ENCODE measurements around the gene YJU2. TPM values are rescaled to one million over a fixed set of nuclear protein-coding genes. Genes with fewer than 3 reads are reported as not detected.
A peak's percentile ranks its signal among the peaks of the same experiment; 100 is the strongest.

The YJU2 gene
- total RNA-seq, 4 donors from 2014 or later = 18.5 to 33.0 (median 23.2) TPM

DNA sequence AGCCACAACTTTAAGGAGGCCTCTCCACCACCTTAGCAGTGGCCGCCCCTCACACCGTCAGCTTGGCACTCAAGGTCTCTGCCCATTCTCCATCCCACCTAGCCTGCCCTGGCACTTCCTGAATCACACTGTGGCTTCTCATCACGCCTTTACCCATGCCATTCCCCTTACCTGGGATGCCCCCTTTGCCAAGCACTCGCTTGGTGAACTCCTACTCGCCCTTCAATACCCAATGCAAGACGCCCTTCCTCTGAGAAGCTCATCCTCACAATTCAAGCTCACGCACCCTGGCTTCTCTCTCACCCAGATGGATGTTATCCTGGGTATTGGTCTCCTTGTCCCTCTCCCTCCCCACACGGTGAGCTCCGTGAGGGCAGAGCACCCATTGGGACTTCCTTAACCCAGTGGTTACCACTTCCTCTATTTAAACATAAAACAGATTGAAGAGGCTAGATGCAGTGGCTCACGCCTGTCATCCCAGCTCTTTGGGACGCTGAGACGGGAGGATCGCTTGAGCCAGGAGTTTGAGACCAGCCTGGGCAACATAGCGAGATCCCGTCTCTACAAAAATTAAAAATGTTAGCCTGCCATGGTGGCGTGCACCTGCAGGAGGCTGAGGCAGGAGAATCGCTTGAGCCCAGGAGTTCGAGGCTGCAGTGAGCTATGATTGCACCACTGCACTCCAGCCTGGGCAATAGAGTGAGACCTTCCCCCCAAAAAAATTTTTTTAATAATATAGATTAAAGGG, 19.5 kb downstream of the YJU2 start:
- Histone ChIP-seq H3K27me3 (no peaks in the 10 kb centered on the region), H3K4me3 (no peak overlapping the region), H3K36me3 (peaks cover 23 to 98% (median 48%) of the 10 kb centered on the region in 3 donors), H3K27ac (no peak overlapping the region), H3K9me3 (no peaks in the 10 kb centered on the region), H3K4me1 (no peaks in the 10 kb centered on the region)
- WGBS, 2 donors = 81 to 85% methylated on average over 16 to 18 of the region's 18 CpGs
- DNase-seq = no peak
- TF ChIP-seq CTCF (IDR thresholded peaks at IDR 0.05) = no peak
- no peak for TF ChIP-seq POLR2A (IDR thresholded peaks at IDR 0.05)
- intact Hi-C loops (cut with DNase I) = loop anchor here (5.0 kb wide), 1 partner anchor 86 kb away; no protein-coding TSS in a partner anchor

GRCh38 chr19:4267101-4267900, 20.4 kb downstream of the YJU2 start:
- Histone ChIP-seq H3K4me1 (no peaks in the 10 kb centered on the region), H3K4me3 (no peak overlapping the region), H3K27ac (no peak overlapping the region), H3K27me3 (no peaks in the 10 kb centered on the region), H3K9me3 (no peaks in the 10 kb centered on the region), H3K36me3 (peaks cover 17 to 98% (median 42%) of the 10 kb centered on the region in 3 donors)
- intact Hi-C loops (cut with DNase I) = loop anchor here (5.0 kb wide), 1 partner anchor 85 kb away; no protein-coding TSS in a partner anchor
- WGBS, 2 donors = 38 to 55% methylated on average over 10 to 18 of the region's 21 CpGs
- TF ChIP-seq POLR2A (IDR thresholded peaks at IDR 0.05) = no peak
- TF ChIP-seq CTCF (IDR thresholded peaks at IDR 0.05) = peak; percentile 67 to 79 (median 72)
- no peak for DNase-seq

DNA sequence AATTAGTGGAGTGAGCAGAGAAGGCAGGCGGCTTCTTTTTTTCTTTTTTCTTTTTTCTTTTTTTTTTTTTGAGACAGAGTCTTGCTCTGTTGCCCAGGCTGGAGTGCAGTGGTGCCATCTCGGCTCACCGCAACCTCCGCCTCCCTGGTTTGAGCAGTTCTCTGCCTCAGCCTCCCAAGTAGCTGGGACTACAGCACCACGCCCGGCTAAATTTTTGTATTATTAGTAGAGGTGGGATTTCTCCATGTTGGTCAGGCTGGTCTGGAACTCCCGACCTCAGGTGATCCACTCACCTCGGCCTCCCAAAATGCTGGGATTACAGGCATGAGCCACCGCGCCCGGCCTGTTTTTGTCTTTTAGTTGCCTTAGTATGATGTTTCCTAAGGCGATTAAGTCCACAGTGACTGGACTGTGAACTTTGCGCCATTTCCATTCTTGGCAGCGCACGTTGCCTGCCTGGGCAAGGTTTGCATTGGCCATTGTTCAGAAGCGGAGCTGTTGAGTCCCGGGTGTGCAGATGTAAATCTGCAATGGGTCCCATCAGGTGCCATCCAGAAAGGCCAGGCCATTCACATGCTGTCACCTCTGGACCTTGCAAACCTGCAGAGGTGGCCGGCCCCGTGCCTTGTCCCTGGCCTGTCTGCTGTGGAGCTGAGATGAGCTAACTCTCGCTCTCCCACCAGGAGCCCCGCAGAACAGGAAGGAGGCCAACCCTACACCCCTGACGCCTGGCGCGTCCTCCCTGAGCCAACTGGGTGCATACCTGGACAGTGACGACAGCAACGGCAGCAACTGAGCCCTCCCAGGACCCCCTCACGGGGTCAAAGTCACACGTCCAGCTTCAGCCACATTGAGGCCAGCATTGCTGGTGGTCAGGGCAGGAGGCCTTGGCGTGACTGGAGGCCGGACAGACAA, 21.3 kb downstream of the YJU2 start:
- DNase-seq = no peak
- H3K27ac ChIP-seq = no peak overlapping the region
- no peaks in the 10 kb centered on the region for H3K9me3 ChIP-seq
- H3K4me3 ChIP-seq = no peak overlapping the region
- H3K27me3 ChIP-seq = no peaks in the 10 kb centered on the region
- TF ChIP-seq POLR2A (IDR thresholded peaks at IDR 0.05) = no peak
- no peak for TF ChIP-seq CTCF (IDR thresholded peaks at IDR 0.05)
- no peaks in the 10 kb centered on the region for H3K4me1 ChIP-seq
- peaks cover 16 to 93% (median 37%) of the 10 kb centered on the region in 3 donors for H3K36me3 ChIP-seq
- WGBS, 2 donors = 75 to 79% methylated on average over 14 to 18 of the region's 30 CpGs
- intact Hi-C loops (cut with DNase I) = loop anchor here (5.0 kb wide), 1 partner anchor 84 kb away; no protein-coding TSS in a partner anchor

DNA sequence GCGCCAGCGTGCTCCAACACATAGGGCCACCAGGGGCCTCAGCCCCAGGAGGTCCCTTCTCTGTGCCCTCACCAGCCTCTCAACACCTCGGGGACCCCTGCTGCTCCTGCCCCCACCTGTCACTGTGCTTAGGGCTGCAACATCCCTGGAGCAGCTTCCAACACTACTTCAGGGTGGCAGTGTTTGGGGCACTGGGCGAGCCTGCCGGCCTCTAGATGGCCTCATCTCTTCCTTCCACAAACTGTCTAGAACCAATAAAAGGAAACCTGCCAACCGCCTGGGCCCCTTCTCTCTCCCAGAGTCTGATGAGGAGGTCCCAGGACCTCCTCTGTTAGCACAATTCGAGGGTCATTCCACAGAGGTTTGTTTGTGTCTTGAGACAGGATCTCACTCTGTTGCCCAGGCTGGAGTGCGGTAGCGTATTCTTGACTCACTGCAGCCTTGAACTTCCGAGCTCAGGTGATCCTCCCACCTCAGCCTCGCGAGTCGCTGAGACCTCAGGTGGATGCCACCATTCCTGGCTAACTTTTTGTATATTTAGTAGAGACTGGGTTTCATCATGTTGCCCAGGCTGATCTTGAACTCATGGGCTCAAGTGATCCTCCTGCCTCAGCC, 22.0 kb downstream of the YJU2 start:
- Histone ChIP-seq H3K36me3 (peaks cover 13 to 86% (median 32%) of the 10 kb centered on the region in 3 donors), H3K27ac (no peak overlapping the region), H3K27me3 (no peaks in the 10 kb centered on the region), H3K9me3 (no peaks in the 10 kb centered on the region), H3K4me1 (no peaks in the 10 kb centered on the region), H3K4me3 (no peak overlapping the region)
- WGBS, 2 donors = 84 to 94% methylated on average over 6 to 7 of the region's 13 CpGs
- intact Hi-C loops (cut with DNase I) = loop anchor here (5.0 kb wide), 1 partner anchor 83 kb away; no protein-coding TSS in a partner anchor
- DNase-seq = no peak
- TF ChIP-seq CTCF (IDR thresholded peaks at IDR 0.05) (no peak), POLR2A (IDR thresholded peaks at IDR 0.05) (no peak)
